Natural killer cell (primary cell): Measurements from ENCODE around the gene RAPGEF2. TPM values are rescaled to one million over a fixed set of nuclear protein-coding genes. Genes with fewer than 3 reads are reported as not detected.

Experiments
- ATAC-seq, 3 donors: fragments of 150-1000 bp in 2 of 3; fragments of 200-7000 bp in 1 of 3; cut with Tn5 transposase; 1 replicate in 1 of 3; 2 replicates in 2 of 3; pipeline ENCODE4 v1.10.0; 2021; ENCODE audit warnings: mild to moderate bottlenecking in 2 of 3, moderate library complexity in 2 of 3
- DNase-seq, 2 donors: peaks; one replicate each; pipeline versions ENCODE4 v3.0.0 to v3.0.0-alpha.2; 2013 to 2021; ENCODE audit warnings: mixed read lengths in 1 of 2
- H3K27ac ChIP-seq: one replicate; pipeline ENCODE4 v1.5.1; 2013; ENCODE audit warnings: mild to moderate bottlenecking, low read length
- H3K27me3 ChIP-seq: one replicate; pipeline ENCODE4 v1.6.1; 2013; ENCODE audit warnings: low read length; ENCODE audit not compliant: control insufficient read depth, insufficient read depth
- H3K36me3 ChIP-seq: one replicate; pipeline ENCODE4 v1.6.1; 2013; ENCODE audit warnings: low read length; ENCODE audit not compliant: control insufficient read depth, insufficient read depth
- H3K4me1 ChIP-seq: one replicate; pipeline ENCODE4 v1.6.1; 2013; ENCODE audit warnings: low read length; ENCODE audit not compliant: control insufficient read depth, insufficient read depth
- H3K4me3 ChIP-seq: one replicate; pipeline ENCODE4 v1.5.1; 2013; ENCODE audit warnings: low read length
- H3K9me3 ChIP-seq: one replicate; pipeline ENCODE4 v1.6.1; 2013; ENCODE audit warnings: low read length; ENCODE audit not compliant: control insufficient read depth, insufficient read depth
- H3K27ac Mint-ChIP-seq, 2 donors: one replicate each; pipeline ENCODE4 v1.8.0; 2022; ENCODE audit warnings: mild to moderate bottlenecking in 2 of 2, mixed read lengths in 2 of 2, moderate library complexity in 1 of 2
- H3K27me3 Mint-ChIP-seq, 2 donors: one replicate each; pipeline ENCODE4 v1.8.0; 2022; ENCODE audit warnings: low read depth in 2 of 2, mixed read lengths in 2 of 2
- H3K36me3 Mint-ChIP-seq: one replicate; pipeline ENCODE4 v1.8.0; 2022; ENCODE audit warnings: mixed read lengths
- H3K4me1 Mint-ChIP-seq, 2 donors: one replicate each; pipeline ENCODE4 v1.8.0; 2022; ENCODE audit warnings: mixed read lengths in 2 of 2
- H3K4me3 Mint-ChIP-seq: one replicate; pipeline ENCODE4 v1.8.0; 2022; ENCODE audit warnings: mild to moderate bottlenecking, moderate library complexity, mixed read lengths
- H3K9me3 Mint-ChIP-seq, 2 donors: one replicate each; pipeline ENCODE4 v1.8.0; 2022; ENCODE audit warnings: mixed read lengths in 2 of 2
- WGBS: methylation state at CpG from one replicate; pipeline ENCODE4 v1.1.7; 2013; ENCODE audit warnings: missing lambda C conversion rate; ENCODE audit not compliant: insufficient coverage; 5-methylcytosine and 5-hydroxymethylcytosine counted together
- intact Hi-C: fragments of 100-400 bp; cut with micrococcal nuclease; formaldehyde crosslinking; loops from one replicate; pipeline ENCODE4 v1.14.2; 2022
- total RNA-seq, 4 donors: library from RNA; stranded (reverse); fragments of 120-200 nt in 1 of 4; gene quantifications; one replicate each; pipeline versions ENCODE4 v1.2.3 to v1.2.4, GENCODE V29; 2013 to 2022
- TF ChIP-seq, protein P1 (sequence below): fragments of 200-600 bp; IDR thresholded peaks from one replicate; pipeline ENCODE4 v1.8.0; 2022; ENCODE audit warnings: antibody characterized with exemption

Gene RAPGEF2
- total RNA-seq, 3 donors from 2014 or later (not counting 1 experiment from before 2014, with no cell fraction given), result 21.9 to 55.6 (median 27.6) TPM

DNA sequence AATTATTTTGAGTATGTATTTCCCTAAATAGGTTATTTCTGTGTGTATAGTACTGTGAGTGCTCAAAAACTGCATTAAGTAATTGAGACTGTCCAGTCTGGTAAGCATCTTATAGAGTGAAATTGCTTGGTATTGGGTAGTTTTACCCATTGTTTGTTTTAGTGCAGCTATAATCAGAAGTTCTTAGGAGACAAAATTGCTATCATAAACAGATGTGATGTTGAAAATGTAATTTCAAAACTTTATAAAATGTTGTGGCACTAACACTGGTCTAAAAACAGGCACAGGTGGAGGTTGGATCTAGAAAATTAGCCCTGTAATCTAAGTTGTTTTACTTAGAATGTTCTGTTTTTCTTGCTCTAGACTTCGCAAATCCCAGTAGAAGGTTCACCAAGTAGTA is 46.8 kb downstream of the RAPGEF2 start:
- H3K36me3 ChIP-seq, result no peaks in the 10 kb centered on the region
- Mint-ChIP-seq H3K36me3 (no peaks in the 10 kb centered on the region), H3K27me3 (peaks cover 0 to 2% of the 10 kb centered on the region in 2 donors), H3K9me3 (no peaks in the 10 kb centered on the region), H3K27ac (no peak overlapping the region), H3K4me3 (no peak overlapping the region), H3K4me1 (no peaks in the 10 kb centered on the region)
- no peaks in the 10 kb centered on the region for H3K9me3 ChIP-seq
- H3K27ac ChIP-seq, result no peak overlapping the region
- H3K4me1 ChIP-seq, result no peaks in the 10 kb centered on the region
- WGBS, result no CpG with 5 or more reads among the region's 1 CpG
- no peaks in the 10 kb centered on the region for H3K27me3 ChIP-seq
- no peak overlapping the region for H3K4me3 ChIP-seq
- TF ChIP-seq, protein P1, sequence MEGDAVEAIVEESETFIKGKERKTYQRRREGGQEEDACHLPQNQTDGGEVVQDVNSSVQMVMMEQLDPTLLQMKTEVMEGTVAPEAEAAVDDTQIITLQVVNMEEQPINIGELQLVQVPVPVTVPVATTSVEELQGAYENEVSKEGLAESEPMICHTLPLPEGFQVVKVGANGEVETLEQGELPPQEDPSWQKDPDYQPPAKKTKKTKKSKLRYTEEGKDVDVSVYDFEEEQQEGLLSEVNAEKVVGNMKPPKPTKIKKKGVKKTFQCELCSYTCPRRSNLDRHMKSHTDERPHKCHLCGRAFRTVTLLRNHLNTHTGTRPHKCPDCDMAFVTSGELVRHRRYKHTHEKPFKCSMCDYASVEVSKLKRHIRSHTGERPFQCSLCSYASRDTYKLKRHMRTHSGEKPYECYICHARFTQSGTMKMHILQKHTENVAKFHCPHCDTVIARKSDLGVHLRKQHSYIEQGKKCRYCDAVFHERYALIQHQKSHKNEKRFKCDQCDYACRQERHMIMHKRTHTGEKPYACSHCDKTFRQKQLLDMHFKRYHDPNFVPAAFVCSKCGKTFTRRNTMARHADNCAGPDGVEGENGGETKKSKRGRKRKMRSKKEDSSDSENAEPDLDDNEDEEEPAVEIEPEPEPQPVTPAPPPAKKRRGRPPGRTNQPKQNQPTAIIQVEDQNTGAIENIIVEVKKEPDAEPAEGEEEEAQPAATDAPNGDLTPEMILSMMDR, result no peak
- DNase-seq (no peak), ATAC-seq (no peak)
- intact Hi-C loops, result no loop called here

DNA sequence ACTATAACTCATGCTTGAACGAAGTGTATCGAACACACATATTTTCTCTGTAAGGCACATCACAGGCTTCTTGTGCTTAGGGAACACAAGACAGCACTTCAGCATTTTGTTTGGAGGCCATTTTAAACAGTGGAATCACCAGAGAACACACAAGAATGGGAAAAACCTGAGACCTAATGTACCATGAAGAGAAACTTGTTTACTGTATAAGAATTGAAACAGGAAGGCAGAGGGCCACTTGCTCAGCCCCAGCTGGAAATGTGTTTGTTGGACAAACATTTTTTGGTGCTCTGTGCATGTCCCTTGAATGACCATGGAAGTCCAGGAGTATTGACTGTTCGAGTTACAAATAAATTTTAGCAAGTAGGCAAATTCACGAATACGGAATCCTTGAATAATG is 47.5 kb downstream of the RAPGEF2 start:
- Mint-ChIP-seq H3K27me3 (peaks cover 0 to 2% of the 10 kb centered on the region in 2 donors), H3K36me3 (no peaks in the 10 kb centered on the region), H3K9me3 (no peaks in the 10 kb centered on the region), H3K27ac (no peak overlapping the region), H3K4me1 (no peaks in the 10 kb centered on the region), H3K4me3 (no peak overlapping the region)
- H3K4me3 ChIP-seq, result no peak overlapping the region
- H3K27me3 ChIP-seq, result no peaks in the 10 kb centered on the region
- DNase-seq (no peak), ATAC-seq (no peak)
- no peaks in the 10 kb centered on the region for H3K9me3 ChIP-seq
- 84% methylated on average over 5 of the region's 5 CpGs for WGBS
- H3K27ac ChIP-seq, result no peak overlapping the region
- TF ChIP-seq, protein P1, result no peak
- intact Hi-C loops, result no loop called here
- no peaks in the 10 kb centered on the region for H3K36me3 ChIP-seq
- H3K4me1 ChIP-seq, result no peaks in the 10 kb centered on the region

DNA sequence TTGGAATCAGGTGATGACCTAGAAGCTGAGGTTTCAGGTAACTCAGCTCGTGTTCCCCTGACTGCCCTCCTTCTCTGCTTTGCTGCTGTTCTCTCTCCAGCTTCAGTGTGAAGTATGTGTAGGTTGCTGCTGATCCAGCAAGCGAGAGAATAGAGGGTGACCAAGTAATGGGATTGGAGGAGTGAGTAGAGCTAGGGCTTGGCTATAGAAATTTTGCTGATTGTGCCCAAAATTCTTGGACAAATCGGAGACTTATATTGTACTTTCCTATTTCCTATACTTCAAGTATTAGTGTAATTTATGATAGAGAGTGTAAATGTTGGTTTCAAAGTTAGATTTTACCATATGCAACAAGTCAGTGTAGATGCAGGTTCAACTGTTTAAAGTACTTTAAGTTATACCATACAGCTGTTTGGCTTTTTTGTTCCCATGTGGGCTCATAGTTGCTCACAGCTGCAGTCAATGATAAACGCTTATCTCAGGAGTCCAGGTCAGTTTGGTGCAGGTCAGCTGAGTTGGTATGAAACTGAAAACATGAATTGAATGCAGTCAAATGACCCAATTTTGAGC is 48.0 kb downstream of the RAPGEF2 start:
- H3K4me1 Mint-ChIP-seq, result no peaks in the 10 kb centered on the region
- WGBS, result 67% methylated on average over 3 of the region's 4 CpGs
- no peaks in the 10 kb centered on the region for H3K27me3 ChIP-seq
- TF ChIP-seq, protein P1, result no peak
- H3K27ac Mint-ChIP-seq, result no peak overlapping the region
- DNase-seq (no peak), ATAC-seq (no peak)
- no peaks in the 10 kb centered on the region for H3K4me1 ChIP-seq
- no peaks in the 10 kb centered on the region for H3K9me3 Mint-ChIP-seq
- H3K36me3 Mint-ChIP-seq, result no peaks in the 10 kb centered on the region
- no peaks in the 10 kb centered on the region for H3K36me3 ChIP-seq
- no peaks in the 10 kb centered on the region for H3K9me3 ChIP-seq
- no peak overlapping the region for H3K4me3 Mint-ChIP-seq
- peaks cover 0 to 2% of the 10 kb centered on the region in 2 donors for H3K27me3 Mint-ChIP-seq
- intact Hi-C loops, result no loop called here
- H3K27ac ChIP-seq, result no peak overlapping the region
- H3K4me3 ChIP-seq, result no peak overlapping the region

DNA sequence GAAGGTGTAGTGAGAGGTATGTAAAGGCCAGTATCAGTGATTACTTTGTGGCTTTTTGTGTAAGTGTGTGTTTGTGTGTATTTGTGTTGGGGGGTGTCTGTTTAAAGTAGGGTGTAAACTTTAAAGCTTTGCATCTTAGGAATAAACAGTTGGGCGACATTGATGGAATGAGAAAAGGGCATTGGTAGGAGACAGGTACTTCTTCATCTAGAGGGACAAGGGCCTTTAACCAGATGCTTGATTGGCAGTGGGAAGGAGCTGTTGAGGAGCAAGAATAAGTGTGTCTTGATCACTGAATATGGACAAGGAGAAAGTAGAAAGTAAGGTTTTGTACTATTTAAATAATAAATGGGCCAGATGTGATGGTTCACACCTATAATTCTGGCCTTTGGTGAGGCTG is 48.8 kb downstream of the RAPGEF2 start:
- Mint-ChIP-seq H3K36me3 (no peaks in the 10 kb centered on the region), H3K27ac (no peak overlapping the region), H3K4me3 (no peak overlapping the region), H3K9me3 (no peaks in the 10 kb centered on the region), H3K27me3 (peaks cover 0 to 2% of the 10 kb centered on the region in 2 donors), H3K4me1 (no peaks in the 10 kb centered on the region)
- H3K9me3 ChIP-seq, result no peaks in the 10 kb centered on the region
- H3K4me3 ChIP-seq, result no peak overlapping the region
- H3K4me1 ChIP-seq, result no peaks in the 10 kb centered on the region
- no peaks in the 10 kb centered on the region for H3K36me3 ChIP-seq
- TF ChIP-seq, protein P1, result no peak
- WGBS, result 100% methylated on average over 1 of the region's 1 CpG
- DNase-seq, result no peak
- no peak overlapping the region for H3K27ac ChIP-seq
- H3K27me3 ChIP-seq, result no peaks in the 10 kb centered on the region
- intact Hi-C loops, result no loop called here
- no peak for ATAC-seq
